Nephron progenitor cell (in vitro differentiated cells): ENCODE measurements around the gene SPRN.
A peak's percentile ranks its signal among the peaks of the same experiment; 100 is the strongest.

Source experiments
- DNase-seq: peaks from one replicate; pipeline ENCODE4 v3.0.0; 2021
- H3K27ac Mint-ChIP-seq: 2 replicates; pipeline ENCODE4 v1.8.0; 2021; ENCODE audit warnings: mild to moderate bottlenecking, moderate library complexity, mixed read lengths
- H3K27me3 Mint-ChIP-seq: 2 replicates; pipeline ENCODE4 v1.8.0; 2021; ENCODE audit warnings: mild to moderate bottlenecking, low read depth, mixed read lengths; ENCODE audit not compliant: poor library complexity
- H3K36me3 Mint-ChIP-seq: 2 replicates; pipeline ENCODE4 v1.8.0; 2021; ENCODE audit warnings: low read depth, mixed read lengths
- H3K4me1 Mint-ChIP-seq: 2 replicates; pipeline ENCODE4 v1.8.0; 2021; ENCODE audit warnings: mixed read lengths
- H3K4me3 Mint-ChIP-seq: 2 replicates; pipeline ENCODE4 v1.8.0; 2021; ENCODE audit warnings: mild to moderate bottlenecking, moderate library complexity, mixed read lengths
- H3K9me3 Mint-ChIP-seq: 2 replicates; pipeline ENCODE4 v1.8.0; 2021; ENCODE audit warnings: mild to moderate bottlenecking, moderate library complexity, mixed read lengths
- TF ChIP-seq, protein P1 (sequence below): fragments of 200-600 bp; sonication (generic); IDR thresholded peaks from 2 replicates; pipeline ENCODE4 v1.5.0; 2021; ENCODE audit warnings: antibody characterized with exemption

The SPRN gene

DNA sequence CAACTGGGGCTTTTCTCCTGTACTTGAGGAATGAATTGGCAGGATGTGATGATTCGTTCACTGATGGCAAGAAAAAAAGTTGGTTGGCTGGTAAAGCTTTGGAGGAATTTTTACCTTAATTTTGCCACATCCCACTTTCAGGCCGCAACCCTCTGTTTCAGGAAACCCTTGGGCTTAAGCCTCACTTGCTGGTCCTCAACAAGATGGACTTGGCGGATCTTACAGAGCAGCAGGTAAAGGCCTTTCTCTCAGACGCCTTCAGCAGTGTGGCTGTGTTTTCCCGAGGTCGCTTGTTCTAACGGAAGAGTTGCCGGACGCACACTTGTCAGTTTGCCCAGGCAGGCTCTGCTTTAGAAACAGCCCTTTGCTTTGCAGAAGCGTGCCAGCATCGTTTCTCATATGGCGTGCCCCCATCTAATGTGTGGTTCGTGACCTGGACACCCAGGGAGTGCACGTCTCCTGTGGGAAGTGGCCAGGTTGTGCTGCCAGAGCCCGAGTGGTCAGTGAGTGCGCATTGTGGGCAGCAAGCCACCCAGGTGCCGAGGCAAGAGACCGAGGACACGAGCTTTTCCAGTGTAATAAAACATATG, 28.3 kb downstream of the SPRN start:
- Mint-ChIP-seq H3K4me3 (peak overlapping the region; percentile 97), H3K27ac (no peak overlapping the region), H3K36me3 (peaks cover 50% of the 10 kb centered on the region), H3K9me3 (no peaks in the 10 kb centered on the region), H3K4me1 (peaks cover 27% of the 10 kb centered on the region), H3K27me3 (peaks cover 2% of the 10 kb centered on the region)
- DNase-seq = no peak
- TF ChIP-seq, protein P1, sequence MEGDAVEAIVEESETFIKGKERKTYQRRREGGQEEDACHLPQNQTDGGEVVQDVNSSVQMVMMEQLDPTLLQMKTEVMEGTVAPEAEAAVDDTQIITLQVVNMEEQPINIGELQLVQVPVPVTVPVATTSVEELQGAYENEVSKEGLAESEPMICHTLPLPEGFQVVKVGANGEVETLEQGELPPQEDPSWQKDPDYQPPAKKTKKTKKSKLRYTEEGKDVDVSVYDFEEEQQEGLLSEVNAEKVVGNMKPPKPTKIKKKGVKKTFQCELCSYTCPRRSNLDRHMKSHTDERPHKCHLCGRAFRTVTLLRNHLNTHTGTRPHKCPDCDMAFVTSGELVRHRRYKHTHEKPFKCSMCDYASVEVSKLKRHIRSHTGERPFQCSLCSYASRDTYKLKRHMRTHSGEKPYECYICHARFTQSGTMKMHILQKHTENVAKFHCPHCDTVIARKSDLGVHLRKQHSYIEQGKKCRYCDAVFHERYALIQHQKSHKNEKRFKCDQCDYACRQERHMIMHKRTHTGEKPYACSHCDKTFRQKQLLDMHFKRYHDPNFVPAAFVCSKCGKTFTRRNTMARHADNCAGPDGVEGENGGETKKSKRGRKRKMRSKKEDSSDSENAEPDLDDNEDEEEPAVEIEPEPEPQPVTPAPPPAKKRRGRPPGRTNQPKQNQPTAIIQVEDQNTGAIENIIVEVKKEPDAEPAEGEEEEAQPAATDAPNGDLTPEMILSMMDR = no peak

DNA sequence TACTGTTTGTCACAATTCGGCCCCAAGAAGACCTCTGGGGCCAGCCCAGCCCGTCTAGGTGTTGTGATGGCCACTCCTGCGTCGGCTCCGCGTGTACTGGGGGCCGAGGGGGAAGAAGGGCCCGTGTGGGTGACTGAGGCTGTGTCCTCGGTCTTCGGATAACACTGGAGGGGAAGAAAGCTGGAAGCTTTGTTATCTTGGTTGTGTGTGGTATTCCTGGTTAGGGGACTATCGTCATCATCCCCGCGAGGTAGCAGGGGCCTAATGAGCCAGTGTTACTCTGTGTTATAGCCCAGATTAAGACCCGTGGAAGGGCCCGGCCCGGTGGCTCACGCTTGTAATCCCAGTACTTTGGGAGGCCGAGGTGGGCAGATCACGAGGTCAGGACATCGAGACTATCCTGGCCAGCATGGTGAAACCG, 29.6 kb downstream of the SPRN start:
- peak overlapping the region; percentile 97 for H3K4me3 Mint-ChIP-seq
- H3K27me3 Mint-ChIP-seq = peaks cover 8% of the 10 kb centered on the region
- peak overlapping the region; percentile 97 for H3K27ac Mint-ChIP-seq
- peaks cover 31% of the 10 kb centered on the region for H3K4me1 Mint-ChIP-seq
- H3K36me3 Mint-ChIP-seq = peaks cover 40% of the 10 kb centered on the region
- TF ChIP-seq, protein P1 = no peak
- no peaks in the 10 kb centered on the region for H3K9me3 Mint-ChIP-seq
- no peak for DNase-seq

- Mint-ChIP-seq H3K4me3 (peak within 1 kb of the TSS; percentile 97), H3K27ac (peak within 1 kb of the TSS; percentile 97), H3K27me3 (peaks cover 8% of the 10 kb centered on the region), H3K4me1 (peaks cover 35% of the 10 kb centered on the region), H3K9me3 (no peaks in the 10 kb centered on the region), H3K36me3 (peaks cover 34% of the 10 kb centered on the region)
- DNase-seq = peak; percentile 99
- TF ChIP-seq, protein P1 = no peak
These were observed 30.3 kb downstream of the SPRN start, which contains the start of gene MTG1 for GRCh38 chr10:133394064-133394663. Gene MTG1, plus strand, starts transcription at chr10:133394157. Its CDS starts 64 bp downstream, at chr10:133394221.

DNA sequence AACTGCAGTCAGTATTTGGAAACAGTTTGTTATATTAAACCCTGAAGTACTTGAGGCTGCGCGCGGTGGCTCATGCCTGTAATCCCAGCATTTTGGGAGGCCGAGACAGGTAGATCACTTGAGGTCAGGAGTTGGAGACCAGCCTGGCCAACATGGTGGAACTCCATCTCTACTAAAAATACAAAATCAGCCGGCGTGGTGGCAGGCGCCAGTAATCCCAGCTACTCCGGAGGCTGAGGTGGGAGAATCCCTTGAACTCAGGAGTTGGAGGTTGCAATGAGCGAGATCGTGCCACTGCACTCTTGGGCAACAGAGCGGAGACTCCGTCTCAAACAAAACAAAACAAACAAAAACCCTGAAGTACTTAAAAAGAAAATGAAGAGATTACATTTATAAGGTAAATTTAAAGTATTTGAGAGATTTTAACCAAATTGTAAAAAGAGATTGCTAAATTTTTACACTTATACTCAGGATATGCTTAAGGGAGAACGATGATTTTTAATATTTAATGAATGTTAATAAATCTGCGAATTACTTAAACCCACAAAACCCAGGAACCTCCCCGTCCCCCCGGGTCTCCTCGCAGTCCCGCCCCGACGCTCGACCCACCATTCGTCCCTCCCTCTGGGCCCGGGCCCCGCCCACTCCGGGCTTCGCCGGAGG, 30.9 kb downstream of the SPRN start:
- peaks cover 41% of the 10 kb centered on the region for H3K4me1 Mint-ChIP-seq
- peak overlapping the region; percentile 97 for H3K4me3 Mint-ChIP-seq
- no peak for DNase-seq
- H3K27me3 Mint-ChIP-seq = peaks cover 9% of the 10 kb centered on the region
- peaks cover 27% of the 10 kb centered on the region for H3K36me3 Mint-ChIP-seq
- no peaks in the 10 kb centered on the region for H3K9me3 Mint-ChIP-seq
- TF ChIP-seq, protein P1 = no peak
- no peak overlapping the region for H3K27ac Mint-ChIP-seq

DNA sequence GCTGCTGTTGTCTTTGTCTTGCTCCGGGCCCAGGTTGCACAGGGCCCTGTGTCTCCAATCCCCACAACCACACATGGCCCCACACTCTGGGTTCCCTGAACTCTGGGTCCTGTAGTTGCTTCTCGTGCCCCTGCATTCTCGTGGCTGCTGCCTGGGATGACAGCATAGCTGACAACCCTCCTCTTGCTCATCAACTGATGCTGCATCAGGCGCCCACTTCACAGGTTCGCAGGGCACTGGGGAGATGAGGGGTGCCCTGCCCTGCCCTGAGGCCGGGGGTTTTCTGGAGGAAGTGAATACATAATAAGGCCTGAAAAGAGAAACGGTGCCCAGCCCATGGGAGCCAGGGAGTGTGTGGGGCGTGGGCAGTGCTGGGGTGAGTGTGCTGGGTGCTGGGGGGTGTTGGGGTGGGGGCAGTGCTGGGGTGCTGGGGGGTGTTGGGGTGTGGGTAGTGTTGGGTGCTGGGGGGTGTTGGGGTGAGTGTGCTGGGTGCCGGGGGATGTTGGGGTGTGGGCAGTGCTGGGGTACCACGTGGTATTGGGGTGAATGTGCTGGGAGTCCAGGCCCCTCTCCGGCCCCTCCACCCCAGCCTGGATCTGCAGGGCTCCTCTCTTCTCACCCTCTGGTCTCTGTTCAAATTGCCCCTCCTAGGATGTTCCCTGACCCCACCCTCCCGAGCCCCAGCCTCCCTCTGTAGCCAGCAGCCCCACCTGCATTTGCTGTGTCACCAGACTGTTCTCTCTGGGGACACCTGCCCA, 32.5 kb downstream of the SPRN start:
- Mint-ChIP-seq H3K9me3 (no peaks in the 10 kb centered on the region), H3K27me3 (peaks cover 14% of the 10 kb centered on the region), H3K4me3 (no peak overlapping the region), H3K4me1 (peaks cover 39% of the 10 kb centered on the region), H3K27ac (no peak overlapping the region), H3K36me3 (peaks cover 12% of the 10 kb centered on the region)
- no peak for DNase-seq
- TF ChIP-seq, protein P1 = no peak
